IMR-90 (cell line): ENCODE measurements around the gene ABO. TPM values are rescaled to one million over a fixed set of nuclear protein-coding genes. Genes with fewer than 3 reads are reported as not detected.

Source experiments
- ATAC-seq: fragments of 200-7000 bp; cut with Tn5 transposase; 2 replicates; pipeline ENCODE4 v1.9.1; 2020; ENCODE audit warnings: low read depth, mild to moderate bottlenecking, moderate library complexity
- Bru-seq: library from RNA; stranded (reverse); fragments of 400-500 nt; gene quantifications from one replicate; lab custom pipeline; 2021; lab: Mats Ljungman, UMichigan
- BruChase-seq, 2 experiments: library from RNA; stranded (reverse); fragments of 400-500 nt; gene quantifications; one replicate each; lab custom pipeline; 2021; lab: Mats Ljungman, UMichigan
- BruUV-seq: library from RNA; stranded (reverse); fragments of 400-500 nt; replicated peaks from 2 replicates; lab custom pipeline; 2021; lab: Mats Ljungman, UMichigan
- CTCF ChIA-PET: fragments of 300-600 bp; formaldehyde crosslinking; extraction: SDS; loops from one replicate; lab custom pipeline; 2021; ENCODE audit warnings: antibody characterized with exemption; lab: Yijun Ruan, JAX
- POLR2A ChIA-PET: fragments of 300-600 bp; sonication (Branson Sonifier 250); formaldehyde crosslinking; loops from one replicate; lab custom pipeline; 2022; ENCODE audit warnings: antibody characterized with exemption; ENCODE audit not compliant: unreplicated experiment; lab: Charles Lee
- DNase-seq: peaks from one replicate; pipeline ENCODE4 v3.0.0; 2013
- H2AFZ ChIP-seq: replicated peaks from 2 replicates; pipeline ENCODE3; 2013; ENCODE audit warnings: low read length, mild to moderate bottlenecking; ENCODE audit not compliant: poor library complexity
- H2AK5ac ChIP-seq: 2 replicates; pipeline ENCODE4 v1.6.1; 2013; ENCODE audit warnings: low read depth, low read length, inconsistent platforms
- H2AK9ac ChIP-seq: replicated peaks from 2 replicates; pipeline ENCODE3; 2013; ENCODE audit warnings: mild to moderate bottlenecking, low read depth, low read length, moderate library complexity; ENCODE audit not compliant: poor library complexity
- H2BK120ac ChIP-seq: 2 replicates; pipeline ENCODE4 v1.6.1; 2013; ENCODE audit warnings: low read depth, low read length, inconsistent platforms
- H2BK15ac ChIP-seq: 3 replicates; pipeline ENCODE4 v1.6.1; 2013; ENCODE audit warnings: low read depth, low read length, inconsistent platforms
- H2BK20ac ChIP-seq: 2 replicates; pipeline ENCODE4 v1.6.1; 2013; ENCODE audit warnings: low read depth, mild to moderate bottlenecking, inconsistent platforms, low read length, moderate library complexity
- H2BK5ac ChIP-seq: 2 replicates; pipeline ENCODE4 v1.6.1; 2013; ENCODE audit warnings: mild to moderate bottlenecking, low read depth, low read length, inconsistent platforms; ENCODE audit not compliant: poor library complexity, severe bottlenecking
- H3K14ac ChIP-seq: replicated peaks from 2 replicates; pipeline ENCODE4 v1.6.1; 2013; ENCODE audit warnings: low read depth, low read length, inconsistent platforms
- H3K18ac ChIP-seq: 2 replicates; pipeline ENCODE4 v1.6.1; 2013; ENCODE audit warnings: low read depth, low read length, control low read depth
- H3K23ac ChIP-seq: 2 replicates; pipeline ENCODE4 v1.6.1; 2013; ENCODE audit warnings: low read depth, low read length, inconsistent platforms
- H3K27ac ChIP-seq: 2 replicates; pipeline ENCODE4 v1.5.1; 2013; ENCODE audit warnings: mild to moderate bottlenecking, control low read depth, low read length; ENCODE audit not compliant: insufficient read depth
- H3K27me3 ChIP-seq: 2 replicates; pipeline ENCODE4 v1.6.1; 2013; ENCODE audit warnings: low read length; ENCODE audit not compliant: control insufficient read depth, insufficient read depth
- H3K36me3 ChIP-seq: 2 replicates; pipeline ENCODE4 v1.6.1; 2013; ENCODE audit warnings: low read length, mixed read lengths; ENCODE audit not compliant: control insufficient read depth, insufficient read depth
- H3K4ac ChIP-seq: 2 replicates; pipeline ENCODE4 v1.6.1; 2013; ENCODE audit warnings: low read depth, low read length, inconsistent platforms
- H3K4me1 ChIP-seq: 2 replicates; pipeline ENCODE4 v1.6.1; 2013; ENCODE audit warnings: low read length, mixed read lengths; ENCODE audit not compliant: control insufficient read depth, insufficient read depth
- H3K4me2 ChIP-seq: 2 replicates; pipeline ENCODE4 v1.6.1; 2013; ENCODE audit warnings: low read depth, mild to moderate bottlenecking, control low read depth, low read length, moderate library complexity
- H3K4me3 ChIP-seq: 2 replicates; pipeline ENCODE4 v1.5.1; 2013; ENCODE audit warnings: low read depth, mild to moderate bottlenecking, control low read depth, low read length, moderate library complexity; ENCODE audit not compliant: insufficient read depth
- H3K56ac ChIP-seq: 2 replicates; pipeline ENCODE4 v1.6.1; 2013; ENCODE audit warnings: low read length, inconsistent platforms; ENCODE audit not compliant: insufficient read depth; ENCODE audit errors: extremely low read depth
- H3K79me1 ChIP-seq, 2 experiments: 2 replicates each; pipeline ENCODE4 v1.6.1; 2013; ENCODE audit warnings: low read length in 2 of 2, inconsistent platforms in 1 of 2, low read depth in 1 of 2
- H3K9ac ChIP-seq: 2 replicates; pipeline ENCODE4 v1.6.1; 2013; ENCODE audit warnings: low read depth, low read length, control low read depth
- H3K9me1 ChIP-seq: 2 replicates; pipeline ENCODE4 v1.6.1; 2013; ENCODE audit warnings: low read length, inconsistent platforms; ENCODE audit not compliant: insufficient read depth
- H3K9me3 ChIP-seq: 2 replicates; pipeline ENCODE4 v1.6.1; 2013; ENCODE audit warnings: low read length; ENCODE audit not compliant: control insufficient read depth, insufficient read depth
- H4K20me1 ChIP-seq: 2 replicates; pipeline ENCODE4 v1.6.1; 2013; ENCODE audit warnings: low read length, inconsistent platforms; ENCODE audit not compliant: insufficient read depth
- H4K5ac ChIP-seq: 2 replicates; pipeline ENCODE4 v1.6.1; 2013; ENCODE audit warnings: mild to moderate bottlenecking, low read depth, low read length, control low read depth
- H4K8ac ChIP-seq, 2 experiments: 2 replicates each; pipeline ENCODE4 v1.6.1; 2013; ENCODE audit warnings: low read depth in 2 of 2, low read length in 2 of 2, control low read depth in 1 of 2, inconsistent platforms in 1 of 2
- H4K91ac ChIP-seq: 2 replicates; pipeline ENCODE4 v1.6.1; 2013; ENCODE audit warnings: low read depth, low read length, inconsistent platforms; ENCODE audit not compliant: insufficient read depth
- BHLHE40 ChIP-seq: fragments of 150-350 bp; IDR thresholded peaks from 2 replicates; pipeline ENCODE4 v1.6.1; 2016; ENCODE audit warnings: mild to moderate bottlenecking, low read depth, low read length
- CEBPB ChIP-seq: IDR thresholded peaks from 2 replicates; pipeline ENCODE4 v1.6.1; 2012; ENCODE audit warnings: low read depth, low read length, improper control_type of control experiment
- CHD1 ChIP-seq: IDR thresholded peaks from 2 replicates; pipeline ENCODE4 v1.6.1; 2012; ENCODE audit warnings: low read depth, low read length, improper control_type of control experiment
- CTCF ChIP-seq: conservative IDR thresholded peaks from 2 replicates; pipeline ENCODE4 v1.5.1; 2012; ENCODE audit warnings: mild to moderate bottlenecking, low read depth, low read length, improper control_type of control experiment
- ELK1 ChIP-seq: fragments of 150-350 bp; IDR thresholded peaks from 2 replicates; pipeline ENCODE4 v1.6.1; 2016; ENCODE audit warnings: low read depth, mild to moderate bottlenecking, low read length, moderate library complexity, borderline replicate concordance
- FOS ChIP-seq: fragments of 150-350 bp; IDR thresholded peaks from 2 replicates; pipeline ENCODE4 v1.6.1; 2016; ENCODE audit warnings: low read depth, low read length
- MAZ ChIP-seq: IDR thresholded peaks from 2 replicates; pipeline ENCODE4 v1.6.1; 2012; ENCODE audit warnings: low read depth, mild to moderate bottlenecking, low read length, improper control_type of control experiment, moderate library complexity, borderline replicate concordance
- NFE2L2 ChIP-seq: fragments of 150-350 bp; IDR thresholded peaks from 2 replicates; pipeline ENCODE4 v1.6.1; 2016; ENCODE audit warnings: low read depth, mild to moderate bottlenecking, low read length
- POLR2A ChIP-seq: IDR thresholded peaks from 2 replicates; pipeline ENCODE4 v1.6.1; 2012; ENCODE audit warnings: mild to moderate bottlenecking, low read depth, low read length
- RCOR1 ChIP-seq: IDR thresholded peaks from 2 replicates; pipeline ENCODE4 v1.6.1; 2012; ENCODE audit warnings: mild to moderate bottlenecking, low read length, improper control_type of control experiment; ENCODE audit not compliant: insufficient replicate concordance
- RFX5 ChIP-seq: IDR thresholded peaks from 2 replicates; pipeline ENCODE4 v1.8.0; 2012; ENCODE audit warnings: low read depth, mild to moderate bottlenecking, low read length, moderate library complexity
- SMC3 ChIP-seq: fragments of 150-350 bp; IDR thresholded peaks from 2 replicates; pipeline ENCODE4 v1.6.1; 2016; ENCODE audit warnings: low read depth, mild to moderate bottlenecking, antibody characterized with exemption, low read length, moderate library complexity
- USF2 ChIP-seq: fragments of 150-350 bp; IDR thresholded peaks from 2 replicates; pipeline ENCODE4 v1.6.1; 2017; ENCODE audit warnings: mild to moderate bottlenecking, antibody characterized with exemption, low read length, low read depth
- WGBS, 2 experiments: methylation state at CpG; one replicate each; pipeline versions ENCODE4 v1.1.5 to v1.1.7; 2013; ENCODE audit warnings: missing lambda C conversion rate in 2 of 2; ENCODE audit not compliant: insufficient read length in 1 of 2; ENCODE audit errors: extremely low coverage in 2 of 2; 5-methylcytosine and 5-hydroxymethylcytosine counted together
- dilution Hi-C: fragments of 300-500 bp; cut with HindIII; formaldehyde crosslinking; loops from one replicate; pipeline ENCODE4 v1.14.3; 2018; ENCODE audit warnings: low sequenced_read_pairs; ENCODE audit not compliant: unreplicated experiment
- in situ Hi-C: fragments of 300-500 bp; cut with MboI; formaldehyde crosslinking; loops from 3 replicates; pipeline ENCODE4 v1.14.3; 2019; ENCODE audit warnings: low sequenced_read_pairs, inconsistent platforms, mixed read lengths
- intact Hi-C: fragments of 100-400 bp; cut with micrococcal nuclease; formaldehyde crosslinking; loops from 2 replicates; pipeline ENCODE4 v1.10.0; 2022
- long read RNA-seq: library from polyadenylated mRNA; unstranded; transcript quantifications from one replicate; pipeline ENCODE4 v2.0.0, GENCODE V29; 2021; ENCODE audit not compliant: unreplicated experiment
- polyA plus RNA-seq, 3 experiments: library from polyadenylated mRNA; depleted of rRNA; stranded (reverse); fragments of >200 nt; gene quantifications; 2 replicates each; pipeline ENCODE4 v1.2.3, GENCODE V29; 2012; ENCODE audit warnings: low replicate concordance in 1 of 3
- total RNA-seq: library from RNA; depleted of rRNA; stranded (reverse); fragments of >200 nt; gene quantifications from 2 replicates; pipeline ENCODE4 v1.2.3, GENCODE V29; 2012; rRNA removed

Gene ABO
- not detected in 2 replicates for total RNA-seq
- not detected in 2 replicates for polyA plus RNA-seq (2012; rRNA removed)
- not detected in 2 replicates for polyA plus RNA-seq (2012; cell fraction: cytosol; rRNA removed)
- not detected in 2 replicates for polyA plus RNA-seq (2012; cell fraction: nucleus; rRNA removed; ENCODE audit: low replicate concordance)
- not detected for Bru-seq, nascent RNA
- BruChase-seq, experiment 1, labeled RNA remaining after a 6-hour chase = not detected
- not detected for BruChase-seq, experiment 2, labeled RNA remaining after a 2-hour chase
- long read RNA-seq = 0 reads

GRCh38 chr9:133275105-133276000 lies at the start of gene ABO:
ABO (minus strand) TSS chr9:133275201.
- dilution Hi-C loops = no loop called here
- no peak for TF ChIP-seq RCOR1
- no peak for TF ChIP-seq RFX5
- no peak for TF ChIP-seq NFE2L2
- no peak for TF ChIP-seq POLR2A
- TF ChIP-seq CEBPB = no peak
- TF ChIP-seq CTCF = no peak
- TF ChIP-seq USF2 = no peak
- TF ChIP-seq ELK1 = no peak
- no peak for TF ChIP-seq SMC3
- TF ChIP-seq CHD1 = no peak
- TF ChIP-seq MAZ = no peak
- TF ChIP-seq BHLHE40 = no peak
- TF ChIP-seq FOS = no peak

More at GRCh38 chr9:133275105-133276000, at the start of gene ABO:
- no TSS peak for BruUV-seq
- Histone ChIP-seq H3K79me1 (no peaks in the 10 kb centered on the region), H3K9me3 (peaks cover 2% of the 10 kb centered on the region; the same call in 1 of the 2 replicates), H3K4me3 (no peak within 1 kb of the TSS), H3K4me1 (no peaks in the 10 kb centered on the region), H2BK15ac (no peak within 1 kb of the TSS), H3K4me2 (no peak within 1 kb of the TSS), H4K20me1 (no peaks in the 10 kb centered on the region), H3K27ac (no peak within 1 kb of the TSS), H3K9ac (no peak within 1 kb of the TSS), H2BK5ac (no peak within 1 kb of the TSS), H2AK9ac (no peak within 1 kb of the TSS), H3K23ac (no peak within 1 kb of the TSS), H3K56ac (no peak within 1 kb of the TSS), H3K36me3 (no peaks in the 10 kb centered on the region), H2AK5ac (no peak within 1 kb of the TSS), H2BK20ac (no peak within 1 kb of the TSS), H2AFZ (no peak within 1 kb of the TSS), H3K14ac (no peak within 1 kb of the TSS), H2BK120ac (no peak within 1 kb of the TSS), H3K9me1 (no peaks in the 10 kb centered on the region), H3K18ac (no peak within 1 kb of the TSS), H3K4ac (no peak within 1 kb of the TSS), H4K8ac (no peak within 1 kb of the TSS), H4K91ac (no peak within 1 kb of the TSS), H3K27me3 (peaks cover 68% of the 10 kb centered on the region), H4K5ac (no peak within 1 kb of the TSS)
- POLR2A ChIA-PET = no interaction called here
- DNase-seq = no peak
- CTCF ChIA-PET = no interaction called here
- 2% methylated on average over 87 of the region's 110 CpGs; no CpG with 5 or more reads in 1 of the 2 experiments for WGBS, 2 experiments
- intact Hi-C loops (no loop called here), in situ Hi-C loops (no loop called here)
- ATAC-seq = no peak
